ENCODE measurements around the gene DIS3L2.

Gene DIS3L2

DNA sequence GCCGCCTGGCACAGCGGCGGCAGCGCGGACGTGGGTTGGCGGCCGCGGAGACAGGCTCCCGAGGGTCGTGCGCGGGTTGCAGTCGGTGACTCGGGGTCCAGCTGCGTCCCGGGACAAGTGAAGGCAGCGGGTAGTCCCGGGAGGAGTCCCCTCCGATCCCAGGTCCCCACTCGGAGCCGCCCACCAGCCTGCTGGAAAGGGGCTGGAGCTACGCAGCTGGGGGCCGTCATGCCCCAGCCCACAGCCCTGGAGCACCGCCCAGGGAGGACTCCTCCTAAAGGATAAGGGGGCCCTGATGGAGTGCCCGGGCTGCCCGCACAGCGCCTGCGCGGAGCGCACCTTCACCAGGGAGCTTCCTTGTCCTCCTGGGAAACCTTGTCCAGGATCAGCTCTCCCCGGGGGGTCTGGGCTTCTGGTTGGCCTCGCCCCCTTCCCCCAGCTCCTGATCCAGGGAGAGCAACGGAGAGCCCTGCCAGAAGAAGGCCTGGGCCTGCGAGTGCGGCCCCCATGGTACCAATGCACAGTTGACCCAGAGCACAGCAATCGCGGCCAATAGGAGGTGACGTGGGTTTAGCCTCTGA lies 391.1 kb downstream of the DIS3L2 start:
- H3K27ac ChIP-seq, result no peak overlapping the region
- TF ChIP-seq, protein P1, sequence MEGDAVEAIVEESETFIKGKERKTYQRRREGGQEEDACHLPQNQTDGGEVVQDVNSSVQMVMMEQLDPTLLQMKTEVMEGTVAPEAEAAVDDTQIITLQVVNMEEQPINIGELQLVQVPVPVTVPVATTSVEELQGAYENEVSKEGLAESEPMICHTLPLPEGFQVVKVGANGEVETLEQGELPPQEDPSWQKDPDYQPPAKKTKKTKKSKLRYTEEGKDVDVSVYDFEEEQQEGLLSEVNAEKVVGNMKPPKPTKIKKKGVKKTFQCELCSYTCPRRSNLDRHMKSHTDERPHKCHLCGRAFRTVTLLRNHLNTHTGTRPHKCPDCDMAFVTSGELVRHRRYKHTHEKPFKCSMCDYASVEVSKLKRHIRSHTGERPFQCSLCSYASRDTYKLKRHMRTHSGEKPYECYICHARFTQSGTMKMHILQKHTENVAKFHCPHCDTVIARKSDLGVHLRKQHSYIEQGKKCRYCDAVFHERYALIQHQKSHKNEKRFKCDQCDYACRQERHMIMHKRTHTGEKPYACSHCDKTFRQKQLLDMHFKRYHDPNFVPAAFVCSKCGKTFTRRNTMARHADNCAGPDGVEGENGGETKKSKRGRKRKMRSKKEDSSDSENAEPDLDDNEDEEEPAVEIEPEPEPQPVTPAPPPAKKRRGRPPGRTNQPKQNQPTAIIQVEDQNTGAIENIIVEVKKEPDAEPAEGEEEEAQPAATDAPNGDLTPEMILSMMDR (IDR thresholded peaks at IDR 0.05), result no peak
- H3K4me2 ChIP-seq (ENCODE audit: low read length), result no peak overlapping the region
- H3K4me1 ChIP-seq, result peaks cover 2% of the 10 kb centered on the region
- H3K9ac ChIP-seq, result no peak overlapping the region
- no peak overlapping the region for H2AFZ ChIP-seq
- H3K36me3 ChIP-seq (ENCODE audit: control insufficient read depth, insufficient read depth, low read length), result no peaks in the 10 kb centered on the region
- H3K4me3 ChIP-seq (ENCODE audit: low read depth, low read length), result no peak overlapping the region
- H3K9me3 ChIP-seq (ENCODE audit: control insufficient read depth, low read length), result no peaks in the 10 kb centered on the region
- H3K79me2 ChIP-seq, result no peaks in the 10 kb centered on the region
- peaks cover 4% of the 10 kb centered on the region for H3K27me3 ChIP-seq (ENCODE audit: control insufficient read depth, insufficient read depth, low read length)

DNA sequence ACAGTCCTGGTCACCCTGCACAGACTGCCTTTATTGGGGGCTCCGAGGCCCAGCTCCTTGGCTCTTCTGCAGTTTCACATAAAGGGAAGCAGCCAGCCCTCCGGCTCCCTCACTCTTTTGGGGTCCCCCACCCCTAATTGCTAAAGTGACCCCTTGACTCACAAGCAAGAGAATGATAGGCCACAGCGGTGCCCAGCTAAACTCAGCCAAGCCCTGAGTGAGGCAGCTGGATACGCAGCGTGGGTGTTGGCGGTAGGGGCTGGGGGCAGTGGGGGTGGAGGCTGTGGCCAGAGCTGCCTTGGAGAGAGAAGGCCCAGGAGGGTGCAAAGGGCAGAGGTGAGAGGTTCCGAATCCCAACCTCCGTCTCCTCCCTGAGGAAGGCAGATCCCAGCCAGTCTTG lies 391.6 kb downstream of the DIS3L2 start:
- Histone ChIP-seq H3K36me3 (ENCODE audit: control insufficient read depth, insufficient read depth, low read length) (no peaks in the 10 kb centered on the region), H3K9ac (no peak overlapping the region), H3K27me3 (ENCODE audit: control insufficient read depth, insufficient read depth, low read length) (peaks cover 4% of the 10 kb centered on the region), H3K9me3 (ENCODE audit: control insufficient read depth, low read length) (no peaks in the 10 kb centered on the region), H3K27ac (no peak overlapping the region), H3K4me3 (ENCODE audit: low read depth, low read length) (no peak overlapping the region), H2AFZ (no peak overlapping the region), H3K4me1 (peaks cover 2% of the 10 kb centered on the region), H3K4me2 (ENCODE audit: low read length) (no peak overlapping the region), H3K79me2 (no peaks in the 10 kb centered on the region)
- TF ChIP-seq, protein P1 (IDR thresholded peaks at IDR 0.05), result no peak

DNA sequence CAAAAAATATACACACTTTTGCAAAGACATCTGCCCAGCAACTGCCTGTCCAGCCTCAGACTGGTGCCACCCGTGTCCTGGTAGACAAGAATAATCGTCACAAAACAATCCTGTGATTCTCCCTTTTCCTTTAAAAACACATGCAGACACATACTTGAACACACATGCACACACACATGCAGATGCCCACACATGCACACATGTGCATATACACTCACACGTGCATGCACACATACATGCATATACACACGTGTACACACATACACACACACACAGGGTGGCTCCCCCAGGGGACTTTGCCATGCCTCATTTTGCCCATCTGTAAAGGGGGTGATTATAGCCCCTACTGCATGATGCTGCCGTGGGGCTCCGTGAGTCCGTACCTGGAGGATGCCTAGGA lies 392.1 kb downstream of the DIS3L2 start:
- H3K79me2 ChIP-seq, result no peaks in the 10 kb centered on the region
- H3K9ac ChIP-seq, result no peak overlapping the region
- H2AFZ ChIP-seq, result no peak overlapping the region
- H3K4me3 ChIP-seq (ENCODE audit: low read depth, low read length), result no peak overlapping the region
- peaks cover 4% of the 10 kb centered on the region for H3K27me3 ChIP-seq (ENCODE audit: control insufficient read depth, insufficient read depth, low read length)
- no peak overlapping the region for H3K27ac ChIP-seq
- H3K4me1 ChIP-seq, result peaks cover 2% of the 10 kb centered on the region
- H3K36me3 ChIP-seq (ENCODE audit: control insufficient read depth, insufficient read depth, low read length), result no peaks in the 10 kb centered on the region
- TF ChIP-seq, protein P1 (IDR thresholded peaks at IDR 0.05), result no peak
- H3K4me2 ChIP-seq (ENCODE audit: low read length), result no peak overlapping the region
- H3K9me3 ChIP-seq (ENCODE audit: control insufficient read depth, low read length), result no peaks in the 10 kb centered on the region

DNA sequence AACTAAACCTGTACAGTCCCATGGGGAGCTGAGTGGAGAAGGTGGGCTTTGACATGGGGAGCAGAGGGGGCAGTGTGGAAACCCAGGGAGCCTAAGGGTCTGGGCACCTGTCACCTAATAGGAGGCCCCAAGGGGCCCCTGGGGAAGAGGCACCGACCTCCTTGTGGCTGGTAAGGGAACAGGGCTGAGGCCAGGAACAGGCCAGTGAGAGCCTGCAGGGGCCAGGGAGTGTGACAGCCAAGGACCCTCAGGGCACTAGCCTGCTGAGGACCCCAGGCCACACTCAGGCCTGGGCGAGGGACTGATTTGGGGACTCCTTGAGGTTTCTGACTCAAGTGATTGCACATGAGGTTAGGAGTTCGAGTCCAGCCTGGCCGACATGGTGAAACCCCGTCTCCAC lies 392.6 kb downstream of the DIS3L2 start:
- H3K4me3 ChIP-seq (ENCODE audit: low read depth, low read length), result no peak overlapping the region
- H3K9ac ChIP-seq, result no peak overlapping the region
- no peak overlapping the region for H3K27ac ChIP-seq
- no peaks in the 10 kb centered on the region for H3K9me3 ChIP-seq (ENCODE audit: control insufficient read depth, low read length)
- no peaks in the 10 kb centered on the region for H3K79me2 ChIP-seq
- H3K36me3 ChIP-seq (ENCODE audit: control insufficient read depth, insufficient read depth, low read length), result no peaks in the 10 kb centered on the region
- H2AFZ ChIP-seq, result no peak overlapping the region
- TF ChIP-seq, protein P1 (IDR thresholded peaks at IDR 0.05), result no peak
- peaks cover 2% of the 10 kb centered on the region for H3K4me1 ChIP-seq
- peaks cover 4% of the 10 kb centered on the region for H3K27me3 ChIP-seq (ENCODE audit: control insufficient read depth, insufficient read depth, low read length)
- H3K4me2 ChIP-seq (ENCODE audit: low read length), result no peak overlapping the region

DNA sequence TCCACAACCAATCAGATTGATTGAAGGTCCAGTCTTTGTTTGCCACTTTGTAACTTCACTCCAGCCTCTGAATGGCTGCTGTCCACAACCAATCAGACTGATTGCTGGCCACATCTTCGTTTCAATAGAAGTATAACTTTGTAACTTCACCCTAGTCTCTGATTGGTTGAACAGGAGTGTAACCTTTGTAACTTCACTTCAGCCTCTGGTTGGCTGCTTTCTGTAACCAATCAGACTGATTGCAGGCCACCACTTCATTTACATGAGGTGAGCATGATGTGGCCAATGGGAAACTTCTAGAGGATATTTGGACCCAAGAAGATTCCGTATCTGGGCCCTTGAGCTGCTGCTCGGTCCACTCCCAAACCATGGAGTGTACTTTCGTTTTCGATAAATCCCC lies 400.1 kb downstream of the DIS3L2 start:
- Histone ChIP-seq H3K27ac (no peak overlapping the region), H3K4me2 (ENCODE audit: low read length) (no peak overlapping the region), H3K27me3 (ENCODE audit: control insufficient read depth, insufficient read depth, low read length) (no peaks in the 10 kb centered on the region), H3K9me3 (ENCODE audit: control insufficient read depth, low read length) (no peaks in the 10 kb centered on the region), H3K36me3 (ENCODE audit: control insufficient read depth, insufficient read depth, low read length) (no peaks in the 10 kb centered on the region), H2AFZ (no peak overlapping the region), H3K79me2 (no peaks in the 10 kb centered on the region), H3K9ac (no peak overlapping the region), H3K4me1 (no peaks in the 10 kb centered on the region), H3K4me3 (ENCODE audit: low read depth, low read length) (no peak overlapping the region)
- TF ChIP-seq, protein P1 (IDR thresholded peaks at IDR 0.05), result no peak

Data from parathyroid adenoma (tissue), 2 donors.